GM12873 (cell line): ENCODE results near the gene FADS6.

Experiments
- TF ChIP-seq, protein P1 (sequence below): IDR thresholded peaks from 2 replicates; pipeline ENCODE4 v1.5.1; 2012; ENCODE audit warnings: low read depth, mild to moderate bottlenecking, moderate library complexity, low read length, control low read depth; ENCODE audit not compliant: insufficient read depth; ENCODE audit errors: missing control alignments

Gene FADS6

DNA sequence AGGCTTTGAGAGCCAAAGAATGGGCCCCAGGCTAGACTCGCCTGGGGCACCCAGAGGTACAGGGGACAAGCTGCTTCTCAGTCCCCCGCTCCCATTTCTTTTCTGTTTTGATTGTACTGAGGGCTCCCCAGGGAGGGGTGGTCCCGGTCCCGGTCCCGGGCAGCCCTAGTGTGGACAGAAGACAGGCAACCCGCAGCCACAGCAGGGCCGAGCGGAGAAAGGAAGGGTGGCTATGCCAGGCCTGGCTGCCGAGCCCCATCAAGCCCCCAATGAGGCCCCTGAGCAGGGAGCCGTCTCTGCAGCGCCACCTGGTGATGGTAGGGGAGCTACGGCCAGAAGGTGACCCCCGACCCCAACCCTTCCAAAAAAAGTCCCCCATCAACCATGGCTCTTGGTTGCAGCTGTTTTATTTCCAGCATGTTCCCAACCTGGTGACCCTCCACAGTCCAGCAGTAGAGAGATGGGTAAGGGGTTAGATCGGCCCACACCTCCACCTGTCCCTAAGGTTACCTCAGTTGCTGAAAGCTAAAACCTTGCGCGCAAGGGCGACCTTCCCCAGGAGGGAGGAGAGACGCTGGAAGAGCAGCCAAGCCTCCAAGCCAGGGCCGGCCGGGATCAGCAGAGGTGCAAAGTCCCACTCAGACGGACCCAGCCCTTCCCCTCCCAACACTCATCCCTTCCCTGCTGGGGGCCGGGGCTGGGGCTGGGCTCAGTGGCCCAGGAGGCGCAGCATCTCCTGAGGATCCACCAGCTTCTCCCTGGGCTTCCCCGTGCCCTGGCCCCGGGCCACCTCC is 31.1 kb downstream of the FADS6 start:
- TF ChIP-seq, protein P1, sequence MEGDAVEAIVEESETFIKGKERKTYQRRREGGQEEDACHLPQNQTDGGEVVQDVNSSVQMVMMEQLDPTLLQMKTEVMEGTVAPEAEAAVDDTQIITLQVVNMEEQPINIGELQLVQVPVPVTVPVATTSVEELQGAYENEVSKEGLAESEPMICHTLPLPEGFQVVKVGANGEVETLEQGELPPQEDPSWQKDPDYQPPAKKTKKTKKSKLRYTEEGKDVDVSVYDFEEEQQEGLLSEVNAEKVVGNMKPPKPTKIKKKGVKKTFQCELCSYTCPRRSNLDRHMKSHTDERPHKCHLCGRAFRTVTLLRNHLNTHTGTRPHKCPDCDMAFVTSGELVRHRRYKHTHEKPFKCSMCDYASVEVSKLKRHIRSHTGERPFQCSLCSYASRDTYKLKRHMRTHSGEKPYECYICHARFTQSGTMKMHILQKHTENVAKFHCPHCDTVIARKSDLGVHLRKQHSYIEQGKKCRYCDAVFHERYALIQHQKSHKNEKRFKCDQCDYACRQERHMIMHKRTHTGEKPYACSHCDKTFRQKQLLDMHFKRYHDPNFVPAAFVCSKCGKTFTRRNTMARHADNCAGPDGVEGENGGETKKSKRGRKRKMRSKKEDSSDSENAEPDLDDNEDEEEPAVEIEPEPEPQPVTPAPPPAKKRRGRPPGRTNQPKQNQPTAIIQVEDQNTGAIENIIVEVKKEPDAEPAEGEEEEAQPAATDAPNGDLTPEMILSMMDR = peak; percentile 83

- TF ChIP-seq, protein P1 = no peak
These were observed 31.7 kb downstream of the FADS6 start for GRCh38 chr17:74861662-74862107.

GRCh38 chr17:74860872-74861661 is 32.4 kb downstream of the FADS6 start:
- TF ChIP-seq, protein P1 = no peak

- TF ChIP-seq, protein P1 = no peak
These were observed 33.1 kb downstream of the FADS6 start for GRCh38 chr17:74860229-74860871.

DNA sequence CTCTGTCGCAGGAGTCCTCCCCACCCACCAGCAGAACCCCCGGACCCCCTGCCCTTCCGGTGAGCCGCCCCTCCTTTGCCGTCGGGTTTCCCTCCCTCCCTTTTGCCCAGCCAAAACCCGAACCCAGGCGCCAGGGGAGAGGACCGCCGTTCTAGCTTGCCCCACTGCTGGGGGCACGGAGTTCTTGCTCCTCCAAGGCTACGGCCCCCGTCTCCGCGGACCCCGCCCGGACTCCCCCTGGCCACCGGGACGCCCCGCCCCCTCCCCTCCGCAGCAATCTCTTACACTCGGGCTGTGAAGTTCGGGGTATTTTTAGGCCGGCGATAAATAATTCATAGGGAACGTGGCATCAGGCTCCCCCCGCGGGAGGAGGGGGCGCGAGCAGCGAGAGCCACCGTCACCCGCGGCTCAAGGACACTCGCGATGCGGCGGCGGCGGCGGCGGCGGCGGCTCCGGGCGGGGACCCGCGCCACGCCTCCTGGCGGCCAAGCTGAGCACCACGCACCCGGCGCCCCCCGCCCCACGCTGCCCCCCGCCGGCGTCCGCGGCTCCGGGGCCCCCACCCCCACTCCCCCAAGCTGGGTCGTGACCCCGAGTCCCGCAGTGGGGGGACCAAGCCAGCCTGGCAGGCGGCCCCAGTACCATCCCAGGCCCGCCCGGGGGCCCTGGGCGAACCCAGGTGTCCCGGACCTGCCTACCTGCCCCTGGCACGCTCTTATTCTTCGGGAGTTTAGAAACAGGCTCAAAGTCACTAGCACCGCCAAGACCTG is 33.8 kb downstream of the FADS6 start, which contains the start of gene GRIN2C:
Gene GRIN2C, minus strand, starts transcription at position 427 of the 770 bp plus-strand sequence. CDS start 4,793 bp downstream, outside the sequence.
- TF ChIP-seq, protein P1 = no peak

- TF ChIP-seq, protein P1 = no peak
These were observed 34.6 kb downstream of the FADS6 start for GRCh38 chr17:74858672-74859458.
